ENCODE results near the gene CA6.
"Not testable (repeated sequence)": the region's sequence is repeated elsewhere in the genome, so short reads cannot be mapped to it uniquely, and the experiment has no call there.

The CA6 gene

GRCh38 chr1:8926707-8927694 lies 18.7 kb upstream of the CA6 start:
- TF ChIP-seq CTCF (IDR thresholded peaks at IDR 0.05; ENCODE audit: low read depth, low read length) (no peak), MYC (IDR thresholded peaks at IDR 0.05; ENCODE audit: low read depth, low read length) (no peak)

GRCh38 chr1:8930116-8930515 lies 15.6 kb upstream of the CA6 start:
- no peak for TF ChIP-seq MYC (IDR thresholded peaks at IDR 0.05; ENCODE audit: low read depth, low read length)
- no peak for TF ChIP-seq MAX (IDR thresholded peaks at IDR 0.05; ENCODE audit: low read depth, low read length)
- TF ChIP-seq POLR2A (IDR thresholded peaks at IDR 0.05; ENCODE audit: extremely low read depth, insufficient read length) = no peak
- no peak for TF ChIP-seq CTCF (IDR thresholded peaks at IDR 0.05; ENCODE audit: low read depth, low read length)
- DNase-seq (ENCODE audit: low read depth) = no peak
- H3K4me3 ChIP-seq (ENCODE audit: low read depth, low read length) = no peak overlapping the region

More at GRCh38 chr1:8926707-8927694, 18.7 kb upstream of the CA6 start:
- no peak for DNase-seq (ENCODE audit: low read depth)
- no peak overlapping the region for H3K4me3 ChIP-seq (ENCODE audit: low read depth, low read length)

GRCh38 chr1:8937051-8937450 lies 8.6 kb upstream of the CA6 start:
- not testable (repeated sequence) for DNase-seq (ENCODE audit: low read depth); H3K4me3 ChIP-seq (ENCODE audit: low read depth, low read length)

- TF ChIP-seq MAX (IDR thresholded peaks at IDR 0.05; ENCODE audit: low read depth, low read length) (no peak), MYC (IDR thresholded peaks at IDR 0.05; ENCODE audit: low read depth, low read length) (no peak), POLR2A (IDR thresholded peaks at IDR 0.05; ENCODE audit: extremely low read depth, insufficient read length) (no peak), CTCF (IDR thresholded peaks at IDR 0.05; ENCODE audit: low read depth, low read length) (no peak)
- H3K4me3 ChIP-seq (ENCODE audit: low read depth, low read length) = no peak overlapping the region
- DNase-seq (ENCODE audit: low read depth) = no peak
Measured at GRCh38 chr1:8937701-8938100, 8.0 kb upstream of the CA6 start.

GRCh38 chr1:8938232-8938999 lies 7.3 kb upstream of the CA6 start:
- H3K4me3 ChIP-seq (ENCODE audit: low read depth, low read length) = no peak overlapping the region
- DNase-seq (ENCODE audit: low read depth) = peak; percentile 81
- TF ChIP-seq CTCF (IDR thresholded peaks at IDR 0.05; ENCODE audit: low read depth, low read length) = no peak
- no peak for TF ChIP-seq POLR2A (IDR thresholded peaks at IDR 0.05; ENCODE audit: extremely low read depth, insufficient read length)
- no peak for TF ChIP-seq MAX (IDR thresholded peaks at IDR 0.05; ENCODE audit: low read depth, low read length)
- no peak for TF ChIP-seq MYC (IDR thresholded peaks at IDR 0.05; ENCODE audit: low read depth, low read length)

GRCh38 chr1:8939000-8939265 lies 6.7 kb upstream of the CA6 start:
- TF ChIP-seq MAX (IDR thresholded peaks at IDR 0.05; ENCODE audit: low read depth, low read length) (no peak), CTCF (IDR thresholded peaks at IDR 0.05; ENCODE audit: low read depth, low read length) (no peak)
- no peak for DNase-seq (ENCODE audit: low read depth)
- no peak overlapping the region for H3K4me3 ChIP-seq (ENCODE audit: low read depth, low read length)

Measured in NB4 (cell line).